HEK293 (cell line): ENCODE results near the gene EVI5L.

Source experiments
- CTCF ChIA-PET: fragments of 350-600 bp; formaldehyde crosslinking; extraction: SDS; loops from one replicate; lab custom pipeline; 2021; ENCODE audit warnings: antibody characterized with exemption; lab: Yijun Ruan, JAX
- POLR2A ChIA-PET: fragments of 300-600 bp; formaldehyde crosslinking; extraction: SDS; loops from one replicate; lab custom pipeline; 2020; ENCODE audit warnings: antibody characterized with exemption, inconsistent platforms; lab: Yijun Ruan, JAX
- H3K27ac ChIP-seq: fragments of 200-500 bp; sonication (Bioruptor generic); 2 replicates; pipeline ENCODE4 v1.5.1; 2014; ENCODE audit warnings: low read depth, low read length, control low read depth, inconsistent platforms; ENCODE audit errors: extremely low read depth
- H3K36me3 ChIP-seq, 2 experiments: fragments of 200-500 bp in 1 of 2; sonication (Bioruptor generic) in 1 of 2; 1 replicate in 1 of 2; 2 replicates in 1 of 2; pipeline ENCODE4 v1.5.1; 2014 to 2017; ENCODE audit warnings: inconsistent platforms in 2 of 2, low read length in 2 of 2; ENCODE audit not compliant: control insufficient read depth in 2 of 2, insufficient read depth in 1 of 2
- H3K4me1 ChIP-seq: fragments of 200-500 bp; sonication (Bioruptor generic); 2 replicates; pipeline ENCODE4 v1.5.1; 2014; ENCODE audit warnings: mild to moderate bottlenecking, low read length, inconsistent platforms; ENCODE audit not compliant: control insufficient read depth, insufficient read depth
- H3K4me3 ChIP-seq: 2 replicates; pipeline ENCODE4 v1.5.1; 2011; ENCODE audit warnings: low read depth, mild to moderate bottlenecking, control low read depth, low read length, moderate library complexity
- H3K9me3 ChIP-seq: fragments of 200-500 bp; sonication (Bioruptor generic); 2 replicates; pipeline ENCODE4 v1.5.1; 2014; ENCODE audit warnings: low read depth, low read length, inconsistent platforms; ENCODE audit not compliant: control insufficient read depth, insufficient read depth
- BCL11B ChIP-seq: fragments of 450-650 bp; formaldehyde crosslinking; IDR thresholded peaks from 2 replicates; pipeline ENCODE4 v1.5.1; 2016; ENCODE audit warnings: low read depth, missing biosample characterization, missing genetic modification characterization
- BCL6B ChIP-seq: fragments of 450-650 bp; formaldehyde crosslinking; IDR thresholded peaks from 2 replicates; pipeline ENCODE4 v1.5.1; 2017; ENCODE audit warnings: missing biosample characterization, missing genetic modification characterization
- IKZF3 ChIP-seq: fragments of 450-650 bp; IDR thresholded peaks from 2 replicates; pipeline ENCODE4 v1.5.0; 2018; ENCODE audit warnings: missing biosample characterization, mild to moderate bottlenecking, missing genetic modification characterization, moderate library complexity
- SETDB1 ChIP-seq: IDR thresholded peaks from one replicate; pipeline ENCODE4 v1.6.1; 2017; ENCODE audit warnings: mild to moderate bottlenecking, low read length, moderate library complexity, mixed read lengths; ENCODE audit not compliant: insufficient read length
- ZBTB1 ChIP-seq: fragments of 450-650 bp; formaldehyde crosslinking; IDR thresholded peaks from 2 replicates; pipeline ENCODE4 v1.5.1; 2016; ENCODE audit warnings: missing biosample characterization, missing genetic modification characterization
- ZBTB10 ChIP-seq: fragments of 450-650 bp; formaldehyde crosslinking; IDR thresholded peaks from 2 replicates; pipeline ENCODE4 v1.5.1; 2016; ENCODE audit warnings: missing biosample characterization, missing genetic modification characterization
- ZBTB49 ChIP-seq: fragments of 450-650 bp; formaldehyde crosslinking; IDR thresholded peaks from 2 replicates; pipeline ENCODE4 v1.5.1; 2016; ENCODE audit warnings: missing biosample characterization, missing genetic modification characterization, low read depth
- ZIC2 ChIP-seq: fragments of 450-650 bp; formaldehyde crosslinking; IDR thresholded peaks from 2 replicates; pipeline ENCODE4 v1.5.1; 2016; ENCODE audit warnings: missing biosample characterization, missing genetic modification characterization
- ZNF112 ChIP-seq: fragments of 450-650 bp; formaldehyde crosslinking; IDR thresholded peaks from 2 replicates; pipeline ENCODE4 v1.5.0; 2017; ENCODE audit warnings: missing biosample characterization, missing genetic modification characterization
- ZNF155 ChIP-seq: fragments of 450-650 bp; formaldehyde crosslinking; IDR thresholded peaks from 2 replicates; pipeline ENCODE4 v1.5.1; 2016; ENCODE audit warnings: missing biosample characterization, missing genetic modification characterization
- ZNF23 ChIP-seq: fragments of 450-650 bp; formaldehyde crosslinking; IDR thresholded peaks from 2 replicates; pipeline ENCODE4 v1.5.1; 2016; ENCODE audit warnings: missing biosample characterization, missing genetic modification characterization, borderline replicate concordance
- ZNF280C ChIP-seq: fragments of 450-650 bp; formaldehyde crosslinking; IDR thresholded peaks from 2 replicates; pipeline ENCODE4 v1.5.1; 2016; ENCODE audit warnings: missing biosample characterization, missing genetic modification characterization
- ZNF302 ChIP-seq: fragments of 450-650 bp; formaldehyde crosslinking; IDR thresholded peaks from 2 replicates; pipeline ENCODE4 v1.5.1; 2016; ENCODE audit warnings: missing biosample characterization, missing genetic modification characterization, low read depth
- ZNF423 ChIP-seq: fragments of 450-650 bp; formaldehyde crosslinking; IDR thresholded peaks from 2 replicates; pipeline ENCODE4 v1.5.1; 2016; ENCODE audit warnings: missing biosample characterization, missing genetic modification characterization
- ZNF549 ChIP-seq: fragments of 450-650 bp; IDR thresholded peaks from 2 replicates; pipeline ENCODE4 v1.5.1; 2018; ENCODE audit warnings: missing biosample characterization, missing genetic modification characterization, mild to moderate bottlenecking, inconsistent platforms, moderate library complexity
- ZNF670 ChIP-seq: fragments of 450-650 bp; formaldehyde crosslinking; IDR thresholded peaks from 2 replicates; pipeline ENCODE4 v1.5.1; 2016; ENCODE audit warnings: missing biosample characterization, missing genetic modification characterization, low read depth
- ZNF707 ChIP-seq: fragments of 450-650 bp; formaldehyde crosslinking; IDR thresholded peaks from 2 replicates; pipeline ENCODE4 v1.5.1; 2016; ENCODE audit warnings: missing biosample characterization, missing genetic modification characterization
- ZNF830 ChIP-seq: fragments of 450-650 bp; IDR thresholded peaks from 2 replicates; pipeline ENCODE4 v1.5.0; 2018; ENCODE audit warnings: missing biosample characterization, missing genetic modification characterization, low read depth, mild to moderate bottlenecking, moderate library complexity

EVI5L gene

GRCh38 chr19:7913652-7914051 lies 83.6 kb downstream of the EVI5L start:
- POLR2A ChIA-PET, result no interaction called here
- peaks cover 0 to 32% of the 10 kb centered on the region in 2 experiments; a peak in 2 of 3 replicates for H3K36me3 ChIP-seq

More at GRCh38 chr19:7913652-7914051, 83.6 kb downstream of the EVI5L start:
- CTCF ChIA-PET, result interaction anchor here (0.9 kb wide), 1 partner anchor 61 kb away, joined by 4 read pairs; no protein-coding TSS in a partner anchor
- Histone ChIP-seq H3K4me1 (no peaks in the 10 kb centered on the region; the same call in 1 of the 2 replicates), H3K9me3 (no peaks in the 10 kb centered on the region), H3K4me3 (no peak overlapping the region), H3K27ac (no peak overlapping the region)
- no peak for TF ChIP-seq ZNF280C
- TF ChIP-seq ZNF155, result no peak
- no peak for TF ChIP-seq IKZF3
- no peak for TF ChIP-seq ZNF830 (tag by site-specific recombination)
- no peak for TF ChIP-seq ZNF707 (tag by site-specific recombination)
- no peak for TF ChIP-seq BCL11B (tag by site-specific recombination)
- TF ChIP-seq BCL6B (tag by site-specific recombination), result no peak
- TF ChIP-seq ZBTB49 (tag by site-specific recombination), result no peak
- no peak for TF ChIP-seq ZNF423 (tag by site-specific recombination)
- no peak for TF ChIP-seq ZNF670 (tag by site-specific recombination)
- TF ChIP-seq ZIC2, result no peak
- no peak for TF ChIP-seq ZNF112
- TF ChIP-seq ZBTB10 (tag by site-specific recombination), result no peak
- no peak for TF ChIP-seq ZNF302
- no peak for TF ChIP-seq ZNF23
- no peak for TF ChIP-seq ZNF549 (tag by site-specific recombination)
- TF ChIP-seq SETDB1, result no peak
- TF ChIP-seq ZBTB1, result no peak
